Endothelial cell of umbilical vein (primary cell): Measurements from ENCODE around the gene GTF3C1. TPM values are rescaled to one million over a fixed set of nuclear protein-coding genes. Genes with fewer than 3 reads are reported as not detected.

ENCODE experiments used
- BruUV-seq: library from RNA; stranded (reverse); fragments of 400-500 nt; replicated peaks from 2 replicates; lab custom pipeline; 2021; lab: Mats Ljungman, UMichigan
- CTCF ChIA-PET: fragments of 300-600, 350-600 bp; sonication (Branson Sonifier 250); formaldehyde crosslinking; loops from one replicate; lab custom pipeline; 2021; ENCODE audit warnings: antibody characterized with exemption, inconsistent platforms; lab: Charles Lee
- POLR2A ChIA-PET: fragments of 300-600, 350-600 bp; sonication (Branson Sonifier 250); formaldehyde crosslinking; loops from one replicate; lab custom pipeline; 2021; ENCODE audit warnings: antibody characterized with exemption, inconsistent platforms; lab: Charles Lee
- DNase-seq: peaks from one replicate; pipeline ENCODE4 v3.0.0-alpha.2; 2011; ENCODE audit warnings: low read depth, low spot score
- FAIRE-seq: peaks from 2 replicates; lab custom pipeline; 2011; peaks lifted over from hg19 to GRCh38; lab: Jason Lieb, UNC
- H2AFZ ChIP-seq: 2 replicates; pipeline ENCODE4 v1.6.0; 2012; ENCODE audit warnings: low read depth, low read length, control low read depth, inconsistent platforms
- H3K27ac ChIP-seq: 2 replicates; pipeline ENCODE4 v1.5.1; 2011; ENCODE audit warnings: low read depth, mild to moderate bottlenecking, control low read depth, low read length, moderate library complexity; ENCODE audit not compliant: insufficient read depth
- H3K27me3 ChIP-seq, 2 experiments: 2 replicates each; pipeline versions ENCODE4 v1.6.0 to v1.6.1; 2011; ENCODE audit warnings: low read length in 2 of 2, mixed read lengths in 1 of 2; ENCODE audit not compliant: control insufficient read depth in 2 of 2, insufficient read depth in 2 of 2
- H3K36me3 ChIP-seq, 2 experiments: 2 replicates in 1 of 2; 3 replicates in 1 of 2; pipeline ENCODE4 v1.5.1; 2011; ENCODE audit warnings: low read length in 2 of 2, mild to moderate bottlenecking in 1 of 2, moderate library complexity in 1 of 2; ENCODE audit not compliant: control insufficient read depth in 2 of 2, insufficient read depth in 2 of 2; ENCODE audit errors: extremely low read depth in 1 of 2
- H3K4me1 ChIP-seq: 3 replicates; pipeline ENCODE4 v1.5.1; 2011; ENCODE audit warnings: mild to moderate bottlenecking, low read length; ENCODE audit not compliant: control insufficient read depth, insufficient read depth; ENCODE audit errors: extremely low read depth
- H3K4me2 ChIP-seq: 2 replicates; pipeline ENCODE4 v1.6.1; 2011; ENCODE audit warnings: low read length, control low read depth, mixed read lengths; ENCODE audit not compliant: insufficient read depth
- H3K4me3 ChIP-seq, 3 experiments: fragments of 200-600 bp in 1 of 3; sonication (generic), shearing (Covaris generic) in 1 of 3; replicated peaks in 1 of 3; 2 replicates each; pipeline ENCODE4 v1.5.1; 2011 to 2016; ENCODE audit warnings: control low read depth in 3 of 3, low read length in 3 of 3, mild to moderate bottlenecking in 2 of 3, inconsistent platforms in 1 of 3, low read depth in 1 of 3, moderate library complexity in 1 of 3; ENCODE audit not compliant: insufficient read depth in 1 of 3
- H3K79me2 ChIP-seq: 2 replicates; pipeline ENCODE4 v1.6.0; 2012; ENCODE audit warnings: low read length, inconsistent platforms; ENCODE audit not compliant: control insufficient read depth, insufficient read depth
- H3K9ac ChIP-seq: replicated peaks from 2 replicates; pipeline ENCODE3; 2011; ENCODE audit warnings: low read length, control low read depth; ENCODE audit not compliant: insufficient read depth; ENCODE audit errors: extremely low read depth
- H3K9me1 ChIP-seq: replicated peaks from 3 replicates; pipeline ENCODE4 v1.6.0; 2011; ENCODE audit warnings: mild to moderate bottlenecking, low read length; ENCODE audit not compliant: control insufficient read depth, insufficient read depth; ENCODE audit errors: extremely low read depth
- H3K9me3 ChIP-seq: replicated peaks from 2 replicates; pipeline ENCODE4 v1.5.1; 2012; ENCODE audit warnings: low read length, inconsistent platforms; ENCODE audit not compliant: control insufficient read depth, insufficient read depth
- H4K20me1 ChIP-seq: replicated peaks from 2 replicates; pipeline ENCODE3; 2011; ENCODE audit warnings: mild to moderate bottlenecking, low read length; ENCODE audit not compliant: control insufficient read depth, insufficient read depth; ENCODE audit errors: extremely low read depth
- CTCF ChIP-seq, 2 donors: IDR thresholded peaks; 1 replicate in 1 of 2; 2 replicates in 1 of 2; pipeline ENCODE4 v1.5.1; 2011; ENCODE audit warnings: low read length in 2 of 2, mild to moderate bottlenecking in 2 of 2, moderate library complexity in 2 of 2, control low read depth in 1 of 2, inconsistent platforms in 1 of 2, low read depth in 1 of 2; ENCODE audit not compliant: insufficient read depth in 1 of 2; ENCODE audit errors: extremely low read depth in 1 of 2
- EZH2 ChIP-seq: IDR thresholded peaks from 2 replicates; pipeline ENCODE4 v1.6.1; 2012; ENCODE audit warnings: borderline replicate concordance, low read depth, mild to moderate bottlenecking, moderate library complexity, low read length, inconsistent platforms; ENCODE audit not compliant: severe bottlenecking
- FOS ChIP-seq: IDR thresholded peaks from 2 replicates; pipeline ENCODE4 v1.6.1; 2011; ENCODE audit warnings: mild to moderate bottlenecking, low read length, moderate library complexity, borderline replicate concordance; ENCODE audit not compliant: insufficient read depth
- GATA2 ChIP-seq: IDR thresholded peaks from 2 replicates; pipeline ENCODE4 v1.7.0; 2011; ENCODE audit warnings: low read depth, mild to moderate bottlenecking, moderate library complexity, mixed read lengths, low read length; ENCODE audit not compliant: insufficient read length, insufficient read depth
- JUN ChIP-seq: IDR thresholded peaks from 2 replicates; pipeline ENCODE4 v1.6.1; 2011; ENCODE audit warnings: borderline replicate concordance, low read depth; ENCODE audit not compliant: insufficient read length, insufficient read depth
- MAX ChIP-seq: IDR thresholded peaks from 2 replicates; pipeline ENCODE4 v1.6.1; 2011; ENCODE audit not compliant: insufficient read depth, insufficient read length
- MYC ChIP-seq: IDR thresholded peaks from one replicate; pipeline ENCODE4 v1.6.1; 2011; ENCODE audit warnings: mild to moderate bottlenecking, low read depth, low read length
- POLR2A ChIP-seq: IDR thresholded peaks from 2 replicates; pipeline ENCODE4 v1.6.1; 2012; ENCODE audit warnings: low read depth, mild to moderate bottlenecking, control low read depth, low read length
- POLR2AphosphoS5 ChIP-seq: IDR thresholded peaks from 2 replicates; pipeline ENCODE4 v1.6.1; 2012; ENCODE audit warnings: low read depth, mild to moderate bottlenecking, control low read depth, low read length, moderate library complexity; ENCODE audit not compliant: insufficient read depth
- dilution Hi-C: fragments of 300-500 bp; cut with MboI; formaldehyde crosslinking; loops from one replicate; pipeline ENCODE4 v1.15.0; 2019; ENCODE audit warnings: low sequenced_read_pairs; ENCODE audit not compliant: extremely low pct_ligation_motif_present
- intact Hi-C: fragments of 100-400 bp; cut with micrococcal nuclease; formaldehyde crosslinking; loops from one replicate; pipeline ENCODE4 v1.10.0; 2022
- polyA plus RNA-seq, 4 experiments: library from polyadenylated mRNA; depleted of rRNA in 3 of 4; stranded (reverse) in 3 of 4; unstranded in 1 of 4; fragments of >200 nt; gene quantifications; 2 replicates each; pipeline versions ENCODE4 v1.2.1 to v1.2.3, GENCODE V29; 2011 to 2012; ENCODE audit warnings: missing spikeins in 1 of 4
- total RNA-seq: library from RNA; stranded (reverse); gene quantifications from 2 replicates; pipeline ENCODE4 v1.2.3, GENCODE V29; 2021

GTF3C1 gene
- total and polyA plus RNA-seq, 2 donors (not counting 3 experiments of a cell fraction or from before 2014, with no cell fraction given) = 58.1 to 86.1 TPM

DNA sequence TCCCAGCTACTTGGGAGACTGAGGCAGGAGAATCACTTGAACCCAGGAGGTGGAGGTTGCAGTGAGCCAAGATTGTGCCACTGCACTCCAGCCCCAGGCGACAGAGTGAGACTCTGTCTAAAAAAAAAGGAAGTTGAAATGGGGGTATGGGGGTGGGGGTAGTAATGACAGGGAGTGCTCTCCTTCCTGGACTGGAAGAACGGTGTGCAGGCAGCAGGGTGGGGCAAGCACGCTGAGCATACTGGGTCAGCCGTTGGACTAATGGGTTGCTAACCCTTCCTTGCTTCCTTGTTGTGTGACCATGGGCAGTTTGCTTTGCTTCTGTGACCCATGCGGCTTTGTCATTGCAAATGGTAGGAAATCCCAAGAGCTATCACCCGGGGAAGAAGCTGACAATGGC is 16.7 kb upstream of the GTF3C1 start:
- POLR2A ChIA-PET = no interaction called here
- H3K79me2 ChIP-seq = no peaks in the 10 kb centered on the region
- H3K27me3 ChIP-seq = no peaks in the 10 kb centered on the region
- CTCF ChIA-PET = interaction anchor here (1.3 kb wide), 1 partner anchor 36 kb away, joined by 3 read pairs; no protein-coding TSS in a partner anchor
- no peak for DNase-seq
- TF ChIP-seq POLR2AphosphoS5 (no peak), POLR2A (no peak), CTCF (IDR thresholded peaks at IDR 0.05; ENCODE audit: extremely low read depth in 1 of 2, insufficient read depth in 1 of 2, low read depth in 1 of 2, low read length in 2 of 2) (no peak), GATA2 (no peak), EZH2 (no peak), MAX (no peak), MYC (no peak), JUN (no peak), FOS (no peak)
- H3K36me3 ChIP-seq = no peaks in the 10 kb centered on the region
- intact Hi-C loops = no loop called here
- no peaks in the 10 kb centered on the region for H3K9me1 ChIP-seq
- no peak overlapping the region for H3K4me2 ChIP-seq
- no peak overlapping the region for H3K4me3 ChIP-seq
- H3K27ac ChIP-seq = no peak overlapping the region
- no peaks in the 10 kb centered on the region for H3K4me1 ChIP-seq
- no peaks in the 10 kb centered on the region for H4K20me1 ChIP-seq
- no TSS peak for BruUV-seq
- no peak overlapping the region for H2AFZ ChIP-seq
- H3K9me3 ChIP-seq = no peaks in the 10 kb centered on the region
- dilution Hi-C loops = no loop called here
- H3K9ac ChIP-seq = no peak overlapping the region
- FAIRE-seq = no peak
